Progenitor cell of endocrine pancreas (in vitro differentiated cells): ENCODE data around the gene ARRB2. TPM values are rescaled to one million over a fixed set of nuclear protein-coding genes. Genes with fewer than 3 reads are reported as not detected.

Experiments used
- DNase-seq: peaks from one replicate; pipeline ENCODE4 v3.0.0; 2021; ENCODE audit warnings: low spot score; ENCODE audit not compliant: unreplicated experiment
- H3K27ac Mint-ChIP-seq: 2 replicates; pipeline ENCODE4 v1.8.0; 2021; ENCODE audit warnings: mild to moderate bottlenecking, moderate library complexity, mixed read lengths
- H3K27me3 Mint-ChIP-seq: 2 replicates; pipeline ENCODE4 v1.8.0; 2021; ENCODE audit warnings: mixed read lengths
- H3K36me3 Mint-ChIP-seq: 2 replicates; pipeline ENCODE4 v1.8.0; 2022; ENCODE audit warnings: mixed read lengths; ENCODE audit not compliant: insufficient read depth
- H3K4me1 Mint-ChIP-seq: 2 replicates; pipeline ENCODE4 v1.8.0; 2021; ENCODE audit warnings: low read depth, mixed read lengths
- H3K4me3 Mint-ChIP-seq: 2 replicates; pipeline ENCODE4 v1.8.0; 2021; ENCODE audit warnings: low read depth, mild to moderate bottlenecking, moderate library complexity, mixed read lengths
- H3K9me3 Mint-ChIP-seq: 2 replicates; pipeline ENCODE4 v1.8.0; 2021; ENCODE audit warnings: low read depth, mixed read lengths
- CTCF ChIP-seq: fragments of 200-600 bp; sonication (generic); IDR thresholded peaks from one replicate; pipeline ENCODE4 v1.5.0; 2021; ENCODE audit warnings: antibody characterized with exemption, mild to moderate bottlenecking; ENCODE audit not compliant: unreplicated experiment
- total RNA-seq: library from RNA; stranded (reverse); gene quantifications from 2 replicates; pipeline ENCODE4 v1.2.1, GENCODE V29; 2021

Gene ARRB2
- total RNA-seq, 1 donor from 2014 or later = 52.6 TPM

- no peak for DNase-seq
- no peaks in the 10 kb centered on the region for H3K36me3 Mint-ChIP-seq
- no peaks in the 10 kb centered on the region for H3K9me3 Mint-ChIP-seq
- H3K4me3 Mint-ChIP-seq = no peak overlapping the region
- H3K4me1 Mint-ChIP-seq = peaks cover 4% of the 10 kb centered on the region
- TF ChIP-seq CTCF = peak; percentile 7
- peaks cover 25% of the 10 kb centered on the region for H3K27me3 Mint-ChIP-seq
- H3K27ac Mint-ChIP-seq = no peak overlapping the region
Measured at GRCh38 chr17:4733073-4733531, 22.7 kb downstream of the ARRB2 start.

- TF ChIP-seq CTCF = no peak
- H3K27ac Mint-ChIP-seq = no peak overlapping the region
- H3K36me3 Mint-ChIP-seq = no peaks in the 10 kb centered on the region
- no peaks in the 10 kb centered on the region for H3K9me3 Mint-ChIP-seq
- peaks cover 38% of the 10 kb centered on the region for H3K27me3 Mint-ChIP-seq
- H3K4me1 Mint-ChIP-seq = peaks cover 8% of the 10 kb centered on the region
- no peak overlapping the region for H3K4me3 Mint-ChIP-seq
- DNase-seq = no peak
Measured at GRCh38 chr17:4734857-4735475, 24.5 kb downstream of the ARRB2 start.

GRCh38 chr17:4735876-4736651, 25.6 kb downstream of the ARRB2 start:
- Mint-ChIP-seq H3K27me3 (peaks cover 49% of the 10 kb centered on the region), H3K36me3 (no peaks in the 10 kb centered on the region), H3K4me3 (no peak overlapping the region), H3K4me1 (peaks cover 8% of the 10 kb centered on the region), H3K27ac (no peak overlapping the region), H3K9me3 (no peaks in the 10 kb centered on the region)
- no peak for TF ChIP-seq CTCF
- DNase-seq = no peak

- peaks cover 72% of the 10 kb centered on the region for H3K27me3 Mint-ChIP-seq
- DNase-seq = no peak
- no peaks in the 10 kb centered on the region for H3K9me3 Mint-ChIP-seq
Measured at GRCh38 chr17:4738136-4739121, 28.0 kb downstream of the ARRB2 start.

More at GRCh38 chr17:4738136-4739121, 28.0 kb downstream of the ARRB2 start:
- Mint-ChIP-seq H3K4me3 (peak overlapping the region; percentile 70), H3K4me1 (peaks cover 6% of the 10 kb centered on the region), H3K36me3 (no peaks in the 10 kb centered on the region), H3K27ac (peak overlapping the region; percentile 69)
- no peak for TF ChIP-seq CTCF
